GM13976 (cell line): Measurements from ENCODE around the gene COTL1.
"Not testable (repeated sequence)": the region's sequence is repeated elsewhere in the genome, so short reads cannot be mapped to it uniquely, and the experiment has no call there.

Experiments
- DNase-seq: peaks from one replicate; pipeline ENCODE4 v3.0.0; 2012; ENCODE audit warnings: low spot score
- in situ Hi-C: fragments of 300-500 bp; cut with MboI; formaldehyde crosslinking; loops from one replicate; pipeline ENCODE4 v1.12.0; 2022; ENCODE audit warnings: low sequenced_read_pairs, mixed read lengths, inconsistent platforms; ENCODE audit not compliant: unreplicated experiment
- TF ChIP-seq, protein P1 (sequence below): IDR thresholded peaks from 2 replicates; pipeline ENCODE4 v1.5.1; 2012; ENCODE audit warnings: borderline replicate concordance, mild to moderate bottlenecking; ENCODE audit not compliant: insufficient read depth; ENCODE audit errors: extremely low read depth, missing control alignments, control extremely low read depth

Gene COTL1

DNA sequence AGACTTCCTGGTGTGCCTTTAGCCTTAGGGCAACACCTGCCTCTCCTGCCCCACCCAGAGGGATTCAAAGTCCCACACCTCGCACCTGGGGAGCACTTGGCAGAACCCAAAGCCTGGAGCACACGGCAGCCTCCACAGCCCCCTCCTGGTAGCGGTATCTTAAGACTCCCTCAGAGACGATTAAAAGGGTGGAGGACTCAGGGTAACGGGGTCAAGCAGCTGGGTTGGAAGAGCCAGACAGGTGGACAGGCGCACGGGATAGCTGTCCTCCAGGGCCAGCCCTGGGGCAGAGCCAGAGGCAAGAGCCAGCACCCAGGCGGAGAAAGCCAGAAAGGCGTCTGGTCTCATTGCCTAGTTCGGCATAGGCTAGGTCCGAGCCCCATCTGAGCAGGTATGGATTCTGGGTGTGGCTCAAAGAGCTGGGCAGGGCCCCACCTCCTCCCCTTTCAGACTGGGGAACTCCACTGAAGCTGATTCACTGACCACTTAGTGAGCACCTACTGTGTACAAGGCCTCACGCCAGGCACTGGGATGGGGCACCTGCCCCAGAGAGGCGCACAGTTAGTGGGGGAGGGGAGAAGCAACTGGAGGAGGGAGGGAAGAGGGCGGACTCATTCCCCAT is 58.5 kb downstream of the COTL1 start:
- DNase-seq: no peak
- in situ Hi-C loops: no loop called here
- TF ChIP-seq, protein P1, sequence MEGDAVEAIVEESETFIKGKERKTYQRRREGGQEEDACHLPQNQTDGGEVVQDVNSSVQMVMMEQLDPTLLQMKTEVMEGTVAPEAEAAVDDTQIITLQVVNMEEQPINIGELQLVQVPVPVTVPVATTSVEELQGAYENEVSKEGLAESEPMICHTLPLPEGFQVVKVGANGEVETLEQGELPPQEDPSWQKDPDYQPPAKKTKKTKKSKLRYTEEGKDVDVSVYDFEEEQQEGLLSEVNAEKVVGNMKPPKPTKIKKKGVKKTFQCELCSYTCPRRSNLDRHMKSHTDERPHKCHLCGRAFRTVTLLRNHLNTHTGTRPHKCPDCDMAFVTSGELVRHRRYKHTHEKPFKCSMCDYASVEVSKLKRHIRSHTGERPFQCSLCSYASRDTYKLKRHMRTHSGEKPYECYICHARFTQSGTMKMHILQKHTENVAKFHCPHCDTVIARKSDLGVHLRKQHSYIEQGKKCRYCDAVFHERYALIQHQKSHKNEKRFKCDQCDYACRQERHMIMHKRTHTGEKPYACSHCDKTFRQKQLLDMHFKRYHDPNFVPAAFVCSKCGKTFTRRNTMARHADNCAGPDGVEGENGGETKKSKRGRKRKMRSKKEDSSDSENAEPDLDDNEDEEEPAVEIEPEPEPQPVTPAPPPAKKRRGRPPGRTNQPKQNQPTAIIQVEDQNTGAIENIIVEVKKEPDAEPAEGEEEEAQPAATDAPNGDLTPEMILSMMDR: no peak

DNA sequence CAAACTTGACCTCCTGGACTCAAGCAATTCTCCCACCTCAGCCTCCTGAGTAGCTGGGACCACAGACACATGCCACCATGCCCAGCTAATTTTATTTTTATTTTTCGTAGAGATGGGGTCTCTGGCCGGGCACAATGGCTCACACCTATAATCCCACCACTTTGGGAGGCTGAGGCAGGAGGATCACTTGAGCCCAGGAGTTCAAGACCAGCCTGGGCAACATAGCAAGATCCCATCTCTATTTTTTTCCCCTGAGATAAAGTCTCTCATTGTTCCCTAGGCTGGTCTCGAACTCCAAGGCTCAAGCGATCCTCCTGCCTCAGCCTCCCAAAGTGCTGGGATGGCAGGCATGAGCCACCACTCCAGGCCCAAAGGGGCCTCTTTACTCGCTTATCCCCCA is 59.0 kb downstream of the COTL1 start:
- DNase-seq, in situ Hi-C loops: not testable (repeated sequence)

DNA sequence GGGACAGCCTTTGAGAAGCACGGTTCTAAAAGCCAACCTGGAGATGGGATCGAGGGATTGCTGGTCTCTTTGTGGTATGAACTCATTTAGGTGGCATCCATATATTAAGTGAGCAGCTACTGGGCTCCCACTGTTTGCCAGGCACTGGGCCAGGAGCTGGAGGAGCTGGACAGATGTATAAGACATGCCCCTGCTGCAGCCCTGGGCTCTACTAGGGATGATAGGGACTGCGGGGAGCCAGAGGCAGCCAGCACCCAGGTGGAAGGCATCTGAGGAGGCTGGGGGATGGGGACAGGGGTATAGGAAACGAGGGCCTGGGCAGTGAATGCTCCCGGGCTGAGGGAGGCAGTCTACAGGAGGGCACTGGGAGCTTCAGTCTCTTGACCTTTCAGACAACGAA is 60.4 kb downstream of the COTL1 start:
- no peak for DNase-seq
- in situ Hi-C loops: no loop called here
- TF ChIP-seq, protein P1: no peak

DNA sequence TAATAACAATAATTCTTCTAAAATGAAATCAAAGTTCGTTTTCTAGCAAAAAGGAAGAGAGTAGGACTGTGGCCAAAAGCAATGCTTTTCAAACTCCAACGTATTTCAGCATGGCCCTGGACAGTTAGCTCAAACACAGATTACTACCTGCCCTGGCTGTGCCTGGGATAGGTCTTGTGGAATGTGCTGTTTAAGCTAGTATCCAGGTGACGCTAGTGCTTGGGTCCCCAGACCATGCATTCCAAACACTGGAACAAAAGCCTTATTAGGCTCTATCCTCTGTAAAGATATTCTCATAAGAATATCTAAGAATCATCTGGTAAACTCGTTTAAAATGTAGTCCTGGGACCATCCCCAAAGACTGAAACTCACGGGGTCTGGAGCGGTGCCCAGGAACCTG is 60.8 kb downstream of the COTL1 start:
- TF ChIP-seq, protein P1: no peak
- in situ Hi-C loops: no loop called here
- DNase-seq: no peak

DNA sequence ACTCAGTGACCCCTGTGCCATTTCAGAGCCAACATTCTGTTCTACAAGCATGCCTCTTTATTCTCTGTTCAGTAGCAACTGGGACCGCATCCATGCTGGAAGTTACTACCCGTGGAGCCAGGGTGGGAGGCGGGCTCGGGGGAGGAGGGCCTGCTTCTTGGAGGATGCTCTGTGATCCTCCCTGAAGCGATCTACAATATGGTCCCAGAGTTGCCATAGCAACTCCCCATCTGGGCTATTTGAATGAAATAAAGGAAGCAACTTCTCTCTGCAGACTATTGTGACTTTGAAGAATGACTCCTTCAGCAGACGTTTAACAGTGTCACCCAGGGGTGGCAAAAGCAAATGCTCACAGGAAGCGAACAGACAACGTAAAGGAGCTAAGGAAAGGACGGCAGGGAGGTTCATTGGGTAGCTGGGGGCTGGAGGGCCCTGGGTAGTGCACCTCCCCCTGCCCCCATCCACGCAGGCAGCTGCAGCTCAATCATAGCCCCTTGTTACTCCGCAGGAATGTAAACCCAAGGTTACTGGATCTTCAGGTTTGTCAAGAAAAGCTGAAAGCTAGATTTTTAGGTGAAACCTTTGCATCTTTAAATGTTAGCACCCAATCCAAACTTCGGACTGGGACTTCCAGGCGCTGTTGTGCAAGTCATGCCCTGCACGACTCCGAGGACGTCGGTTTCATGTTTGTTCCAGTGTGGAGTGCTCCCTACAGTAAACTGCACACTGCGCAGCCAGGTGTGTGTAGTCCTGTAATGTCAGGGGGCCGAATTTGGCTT is 62.3 kb downstream of the COTL1 start:
- no peak for DNase-seq
- in situ Hi-C loops: no loop called here
- TF ChIP-seq, protein P1: no peak

DNA sequence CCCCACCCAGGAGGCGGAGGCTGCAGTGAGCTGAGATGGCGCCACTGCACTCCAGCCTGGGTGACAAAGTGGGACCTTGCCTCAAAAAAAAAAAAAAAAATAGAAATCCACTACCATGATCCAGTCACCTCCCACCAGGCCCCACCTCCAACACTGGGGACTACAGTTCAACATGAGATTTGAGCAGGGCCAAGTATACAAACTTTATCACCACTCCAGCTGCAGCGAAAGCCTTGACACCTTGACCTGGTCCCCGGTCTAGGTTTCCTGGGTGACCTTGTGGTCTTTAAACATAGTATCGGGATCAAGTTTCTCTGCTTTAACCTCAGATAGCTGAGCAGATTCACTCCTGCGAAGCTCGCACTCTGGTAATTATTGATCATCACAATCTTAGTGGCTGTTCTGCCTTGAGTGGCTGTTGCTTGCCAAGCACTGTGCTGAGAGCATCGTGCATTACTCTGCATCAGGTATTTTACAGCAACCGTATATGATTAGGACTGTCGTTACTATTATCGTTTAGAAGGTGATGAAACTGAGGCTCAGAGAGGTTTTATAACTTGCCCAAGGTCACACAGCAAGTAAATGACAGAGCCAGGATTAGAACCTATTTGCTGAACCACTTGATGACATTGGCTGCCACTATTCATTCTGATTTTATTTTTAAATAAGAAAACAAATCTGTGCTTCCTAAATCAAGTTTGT is 63.1 kb downstream of the COTL1 start:
- TF ChIP-seq, protein P1: no peak
- DNase-seq: no peak
- in situ Hi-C loops: no loop called here
